ENCODE measurements around the gene TAS2R38.

The TAS2R38 gene

DNA sequence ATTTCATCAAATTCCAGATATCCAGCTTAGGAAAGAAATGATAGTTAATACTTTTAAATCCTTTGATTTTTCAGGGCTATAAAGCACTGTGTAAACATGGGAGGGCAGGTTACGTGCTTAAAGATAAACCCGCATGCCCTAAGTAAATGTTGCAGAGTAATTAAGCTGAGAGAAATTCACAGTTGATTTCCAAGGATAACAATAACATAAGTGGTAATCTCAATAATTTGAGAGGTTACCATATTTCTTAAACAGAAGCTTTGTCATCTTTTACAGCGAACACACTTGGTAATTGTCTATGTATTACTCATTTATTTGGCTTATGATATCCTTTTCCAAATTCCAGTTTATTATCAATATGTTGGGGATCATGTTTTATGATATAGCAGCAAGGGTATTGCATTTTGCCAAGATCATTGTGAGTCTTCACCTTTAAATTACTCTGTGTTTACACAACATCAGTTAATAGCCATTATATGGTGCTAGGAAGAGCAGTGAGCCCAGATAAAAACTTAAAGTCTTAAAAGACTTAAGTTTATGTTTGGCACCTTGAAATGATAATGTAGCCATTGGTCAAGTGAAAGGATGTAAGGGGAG lies 37.5 kb upstream of the TAS2R38 start:
- Histone ChIP-seq H3K36me3 (ENCODE audit: insufficient read depth) (no peaks in the 10 kb centered on the region), H3K4me2 (no peak overlapping the region), H3K79me2 (ENCODE audit: insufficient read depth, low read depth) (no peaks in the 10 kb centered on the region), H3K4me3 (IDR thresholded peaks at IDR 0.05; ENCODE audit: insufficient read depth, low read depth, low read length) (no peak overlapping the region), H3K27ac (no peak overlapping the region), H3K9ac (no peak overlapping the region), H3K4me1 (ENCODE audit: low read depth, poor library complexity, severe bottlenecking) (no peaks in the 10 kb centered on the region), H4K20me1 (ENCODE audit: insufficient read depth) (no peaks in the 10 kb centered on the region), H3K27me3 (ENCODE audit: insufficient read depth, low read depth) (no peaks in the 10 kb centered on the region), H2AFZ (ENCODE audit: low read depth) (no peak overlapping the region)
- TF ChIP-seq, protein P1, sequence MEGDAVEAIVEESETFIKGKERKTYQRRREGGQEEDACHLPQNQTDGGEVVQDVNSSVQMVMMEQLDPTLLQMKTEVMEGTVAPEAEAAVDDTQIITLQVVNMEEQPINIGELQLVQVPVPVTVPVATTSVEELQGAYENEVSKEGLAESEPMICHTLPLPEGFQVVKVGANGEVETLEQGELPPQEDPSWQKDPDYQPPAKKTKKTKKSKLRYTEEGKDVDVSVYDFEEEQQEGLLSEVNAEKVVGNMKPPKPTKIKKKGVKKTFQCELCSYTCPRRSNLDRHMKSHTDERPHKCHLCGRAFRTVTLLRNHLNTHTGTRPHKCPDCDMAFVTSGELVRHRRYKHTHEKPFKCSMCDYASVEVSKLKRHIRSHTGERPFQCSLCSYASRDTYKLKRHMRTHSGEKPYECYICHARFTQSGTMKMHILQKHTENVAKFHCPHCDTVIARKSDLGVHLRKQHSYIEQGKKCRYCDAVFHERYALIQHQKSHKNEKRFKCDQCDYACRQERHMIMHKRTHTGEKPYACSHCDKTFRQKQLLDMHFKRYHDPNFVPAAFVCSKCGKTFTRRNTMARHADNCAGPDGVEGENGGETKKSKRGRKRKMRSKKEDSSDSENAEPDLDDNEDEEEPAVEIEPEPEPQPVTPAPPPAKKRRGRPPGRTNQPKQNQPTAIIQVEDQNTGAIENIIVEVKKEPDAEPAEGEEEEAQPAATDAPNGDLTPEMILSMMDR (conservative IDR thresholded peaks at IDR 0.05; ENCODE audit: low read depth, low read length) = no peak

DNA sequence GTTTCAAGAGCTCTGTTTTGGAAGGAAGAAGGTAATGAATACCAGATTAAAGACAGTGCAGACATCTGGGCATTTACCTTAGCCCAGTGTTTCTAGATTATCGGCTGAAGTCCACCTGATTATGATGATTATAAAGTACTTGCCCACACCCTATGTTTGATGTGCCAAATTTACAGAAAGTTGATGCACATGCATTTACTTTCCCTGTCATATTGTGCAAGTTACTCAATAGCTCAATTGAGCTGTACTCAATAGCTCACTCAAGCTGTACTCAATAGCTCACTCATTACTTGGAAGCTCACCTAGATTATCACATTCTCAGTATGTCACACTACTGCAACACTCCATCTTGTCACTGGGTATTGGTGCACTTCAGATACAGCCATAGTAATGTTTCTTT lies 35.6 kb upstream of the TAS2R38 start:
- no peaks in the 10 kb centered on the region for H3K4me1 ChIP-seq (ENCODE audit: low read depth, poor library complexity, severe bottlenecking)
- no peaks in the 10 kb centered on the region for H3K36me3 ChIP-seq (ENCODE audit: insufficient read depth)
- no peak overlapping the region for H3K4me2 ChIP-seq
- H3K27me3 ChIP-seq (ENCODE audit: insufficient read depth, low read depth) = no peaks in the 10 kb centered on the region
- no peaks in the 10 kb centered on the region for H3K79me2 ChIP-seq (ENCODE audit: insufficient read depth, low read depth)
- H3K9ac ChIP-seq = no peak overlapping the region
- TF ChIP-seq, protein P1 (conservative IDR thresholded peaks at IDR 0.05; ENCODE audit: low read depth, low read length) = no peak
- H3K4me3 ChIP-seq (IDR thresholded peaks at IDR 0.05; ENCODE audit: insufficient read depth, low read depth, low read length) = no peak overlapping the region
- no peak overlapping the region for H3K27ac ChIP-seq
- H4K20me1 ChIP-seq (ENCODE audit: insufficient read depth) = no peaks in the 10 kb centered on the region
- no peak overlapping the region for H2AFZ ChIP-seq (ENCODE audit: low read depth)

DNA sequence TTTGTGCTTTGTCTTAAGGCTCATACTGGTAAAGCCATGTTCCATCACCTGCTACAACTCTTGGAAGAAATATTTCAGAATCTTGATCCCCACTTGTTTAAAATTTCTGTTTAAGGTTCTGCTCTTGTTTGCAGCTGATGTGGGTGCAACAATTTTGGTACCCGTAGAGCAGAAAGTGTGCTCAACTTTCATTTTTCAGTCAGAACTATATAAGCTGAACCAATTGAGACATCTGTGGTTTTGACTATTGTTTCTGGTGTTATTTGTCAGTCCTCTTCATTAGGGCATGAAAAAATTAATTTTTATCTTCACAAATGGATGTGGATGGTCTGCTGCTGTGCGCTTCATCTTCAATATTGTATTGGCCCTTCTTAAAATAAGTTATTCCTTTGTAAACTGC lies 33.0 kb upstream of the TAS2R38 start:
- H2AFZ ChIP-seq (ENCODE audit: low read depth) = no peak overlapping the region
- no peak overlapping the region for H3K4me2 ChIP-seq
- H3K27ac ChIP-seq = no peak overlapping the region
- no peak overlapping the region for H3K4me3 ChIP-seq (IDR thresholded peaks at IDR 0.05; ENCODE audit: insufficient read depth, low read depth, low read length)
- H3K36me3 ChIP-seq (ENCODE audit: insufficient read depth) = no peaks in the 10 kb centered on the region
- no peaks in the 10 kb centered on the region for H3K4me1 ChIP-seq (ENCODE audit: low read depth, poor library complexity, severe bottlenecking)
- no peaks in the 10 kb centered on the region for H3K79me2 ChIP-seq (ENCODE audit: insufficient read depth, low read depth)
- TF ChIP-seq, protein P1 (conservative IDR thresholded peaks at IDR 0.05; ENCODE audit: low read depth, low read length) = no peak
- H3K27me3 ChIP-seq (ENCODE audit: insufficient read depth, low read depth) = no peaks in the 10 kb centered on the region
- no peaks in the 10 kb centered on the region for H4K20me1 ChIP-seq (ENCODE audit: insufficient read depth)
- no peak overlapping the region for H3K9ac ChIP-seq

DNA sequence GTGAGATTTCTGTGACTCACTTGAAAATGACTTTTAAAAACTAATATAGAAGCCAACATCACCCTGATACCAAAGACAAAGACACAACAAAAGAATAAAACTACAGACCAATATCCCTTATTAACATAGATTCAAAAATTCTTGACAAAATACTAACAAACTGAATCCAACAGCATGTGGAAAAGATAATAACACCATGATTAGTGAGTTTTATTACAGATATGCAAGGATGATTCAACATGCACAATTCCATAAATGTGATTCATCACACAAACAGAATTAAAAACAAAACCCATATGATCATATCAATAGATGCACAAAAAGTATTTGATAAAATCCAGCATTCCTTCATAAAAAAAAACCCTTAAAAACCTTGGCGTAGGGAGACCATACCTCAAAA lies 28.6 kb upstream of the TAS2R38 start:
- Histone ChIP-seq H3K4me1 (ENCODE audit: low read depth, poor library complexity, severe bottlenecking) (no peaks in the 10 kb centered on the region), H3K4me2 (no peak overlapping the region), H3K79me2 (ENCODE audit: insufficient read depth, low read depth) (no peaks in the 10 kb centered on the region), H3K27ac (no peak overlapping the region), H3K27me3 (ENCODE audit: insufficient read depth, low read depth) (no peaks in the 10 kb centered on the region), H4K20me1 (ENCODE audit: insufficient read depth) (no peaks in the 10 kb centered on the region), H3K36me3 (ENCODE audit: insufficient read depth) (no peaks in the 10 kb centered on the region), H2AFZ (ENCODE audit: low read depth) (no peak overlapping the region), H3K9ac (no peak overlapping the region), H3K4me3 (IDR thresholded peaks at IDR 0.05; ENCODE audit: insufficient read depth, low read depth, low read length) (no peak overlapping the region)
- TF ChIP-seq, protein P1 (conservative IDR thresholded peaks at IDR 0.05; ENCODE audit: low read depth, low read length) = no peak

All from KMS-11 (cell line).